ENCODE results near the gene FAH. TPM values are rescaled to one million over a fixed set of nuclear protein-coding genes. Genes with fewer than 3 reads are reported as not detected.

Gene FAH
- total and polyA plus RNA-seq, 12 donors = 14.5 to 65.1 (median 28.8) TPM

- peaks cover 0 to 18% (median 0%) of the 10 kb centered on the region in 7 donors for H3K27me3 ChIP-seq
- H3K4me3 ChIP-seq = no peak overlapping the region
- no peak for ATAC-seq
- H3K27ac ChIP-seq = no peak overlapping the region
- intact Hi-C loops (cut with DNase I) = no loop called here
- no peak for TF ChIP-seq CTCF (IDR thresholded peaks at IDR 0.05)
- H3K36me3 ChIP-seq = no peaks in the 10 kb centered on the region
- WGBS, 2 donors = 52 to 74% methylated on average over 2 of the region's 2 CpGs
- no peak for DNase-seq
- no peaks in the 10 kb centered on the region for H3K4me1 ChIP-seq
- H3K9me3 ChIP-seq = no peaks in the 10 kb centered on the region
These were observed 46.6 kb downstream of the FAH start for GRCh38 chr15:80199366-80199765.

GRCh38 chr15:80199869-80200268, 47.1 kb downstream of the FAH start:
- no peak for TF ChIP-seq CTCF (IDR thresholded peaks at IDR 0.05)
- intact Hi-C loops (cut with DNase I) = loop anchor here in 1 of 10 donors (10.0 kb wide), 1 partner anchor 65 kb away; no protein-coding TSS in a partner anchor

GRCh38 chr15:80201256-80202015, 48.6 kb downstream of the FAH start:
- ATAC-seq = peak in 1 of 8 donors; percentile 21
- intact Hi-C loops (cut with DNase I) = loop anchor here in 1 of 10 donors (10.0 kb wide), 1 partner anchor 63 kb away; no protein-coding TSS in a partner anchor
- Histone ChIP-seq H3K27ac (no peak overlapping the region), H3K4me3 (no peak overlapping the region), H3K36me3 (no peaks in the 10 kb centered on the region), H3K9me3 (no peaks in the 10 kb centered on the region), H3K27me3 (peaks cover 0 to 21% (median 0%) of the 10 kb centered on the region in 7 donors), H3K4me1 (no peaks in the 10 kb centered on the region)
- no peak for TF ChIP-seq CTCF (IDR thresholded peaks at IDR 0.05)
- 87 to 90% methylated on average over 26 of the region's 26 CpGs for WGBS, 2 donors
- no peak for DNase-seq

More at GRCh38 chr15:80199869-80200268, 47.1 kb downstream of the FAH start:
- Histone ChIP-seq H3K36me3 (no peaks in the 10 kb centered on the region), H3K9me3 (no peaks in the 10 kb centered on the region), H3K4me1 (no peaks in the 10 kb centered on the region), H3K27ac (no peak overlapping the region), H3K4me3 (no peak overlapping the region), H3K27me3 (peaks cover 0 to 18% (median 0%) of the 10 kb centered on the region in 7 donors)
- DNase-seq (no peak), ATAC-seq (no peak)
- 87 to 92% methylated on average over 3 of the region's 3 CpGs for WGBS, 2 donors

GRCh38 chr15:80202016-80202315, 49.2 kb downstream of the FAH start:
- TF ChIP-seq CTCF (IDR thresholded peaks at IDR 0.05) = no peak
- intact Hi-C loops (cut with DNase I) = loop anchor here in 1 of 10 donors (10.0 kb wide), 1 partner anchor 63 kb away; no protein-coding TSS in a partner anchor
- H3K27ac ChIP-seq = no peak overlapping the region
- H3K4me3 ChIP-seq = no peak overlapping the region
- no peaks in the 10 kb centered on the region for H3K4me1 ChIP-seq
- WGBS, 2 donors = 75 to 88% methylated on average over 2 of the region's 2 CpGs
- ATAC-seq = peak in 1 of 8 donors; percentile 36
- H3K27me3 ChIP-seq = peaks cover 0 to 21% (median 0%) of the 10 kb centered on the region in 7 donors
- no peak for DNase-seq
- H3K9me3 ChIP-seq = no peaks in the 10 kb centered on the region
- no peaks in the 10 kb centered on the region for H3K36me3 ChIP-seq

All from heart right ventricle (tissue), 16 donors.